ENCODE results near the gene BANK1.

Gene BANK1

DNA sequence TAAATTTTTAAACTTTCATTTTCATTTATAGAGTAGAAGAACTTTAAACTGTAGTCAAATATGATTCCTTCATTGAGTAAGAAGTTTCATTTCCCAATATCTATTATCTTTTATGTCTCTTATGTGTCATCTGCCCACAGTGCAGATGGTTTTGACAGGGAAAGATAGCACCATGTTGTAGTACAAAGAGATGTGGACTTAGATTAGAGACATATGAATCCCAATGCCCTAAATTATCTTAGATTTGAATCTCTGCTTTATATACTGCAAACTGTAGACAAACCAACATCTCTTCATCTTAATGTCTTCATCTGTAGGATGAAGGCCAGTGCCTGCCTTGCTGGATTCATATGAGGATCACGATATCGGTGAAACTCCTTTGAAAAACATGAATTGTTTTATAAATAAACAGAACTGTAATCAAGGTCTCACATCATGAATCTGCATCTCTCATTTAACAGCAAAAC is 217.5 kb downstream of the BANK1 start:
- no peak overlapping the region for H3K9ac ChIP-seq (ENCODE audit: insufficient read length)
- H3K9me3 ChIP-seq (ENCODE audit: low read depth, low read length), result no peaks in the 10 kb centered on the region
- TF ChIP-seq EZH2 (IDR thresholded peaks at IDR 0.05) (no peak), POLR2AphosphoS5 (IDR thresholded peaks at IDR 0.05; ENCODE audit: borderline replicate concordance, low read depth, low read length) (no peak), FOXP2 (optimal IDR thresholded peaks at IDR 0.05; ENCODE audit: control extremely low read depth, extremely low read length, insufficient read depth) (no peak)
- H3K27ac ChIP-seq, result no peak overlapping the region
- no peak for DNase-seq (ENCODE audit: low read depth, low spot score)
- H3K36me3 ChIP-seq (ENCODE audit: insufficient read depth, low read length), result no peaks in the 10 kb centered on the region
- no peak overlapping the region for H3K4me3 ChIP-seq

DNA sequence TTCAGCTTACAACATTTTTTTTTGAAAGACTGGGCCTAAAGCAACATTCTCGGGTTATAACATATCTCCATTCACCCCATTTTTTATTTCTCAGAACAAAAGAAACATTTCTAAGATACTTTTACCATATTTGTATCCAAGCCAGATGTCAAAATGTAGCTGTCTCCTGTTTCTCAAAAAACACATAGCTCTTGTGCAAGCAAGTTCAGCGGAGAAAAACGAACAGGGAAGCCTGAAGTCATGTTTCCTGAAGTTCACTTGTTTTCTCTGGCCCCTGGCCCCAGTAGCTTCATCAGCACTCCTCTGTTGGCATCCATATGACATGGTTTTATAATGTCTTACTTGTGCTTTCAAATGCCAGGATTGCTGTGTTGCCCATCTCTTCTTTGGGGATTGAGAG is 218.2 kb downstream of the BANK1 start:
- Histone ChIP-seq H3K9me3 (ENCODE audit: low read depth, low read length) (no peaks in the 10 kb centered on the region), H3K27ac (no peak overlapping the region), H3K9ac (ENCODE audit: insufficient read length) (no peak overlapping the region), H3K36me3 (ENCODE audit: insufficient read depth, low read length) (no peaks in the 10 kb centered on the region), H3K4me3 (no peak overlapping the region)
- TF ChIP-seq EZH2 (IDR thresholded peaks at IDR 0.05), result no peak
- TF ChIP-seq POLR2AphosphoS5 (IDR thresholded peaks at IDR 0.05; ENCODE audit: borderline replicate concordance, low read depth, low read length), result no peak
- no peak for TF ChIP-seq FOXP2 (optimal IDR thresholded peaks at IDR 0.05; ENCODE audit: control extremely low read depth, extremely low read length, insufficient read depth)
- DNase-seq (ENCODE audit: low read depth, low spot score), result no peak

- no peaks in the 10 kb centered on the region for H3K36me3 ChIP-seq (ENCODE audit: insufficient read depth, low read length)
- H3K9ac ChIP-seq (ENCODE audit: insufficient read length), result no peak overlapping the region
- TF ChIP-seq POLR2AphosphoS5 (IDR thresholded peaks at IDR 0.05; ENCODE audit: borderline replicate concordance, low read depth, low read length), result no peak
- no peak for TF ChIP-seq FOXP2 (optimal IDR thresholded peaks at IDR 0.05; ENCODE audit: control extremely low read depth, extremely low read length, insufficient read depth)
- TF ChIP-seq EZH2 (IDR thresholded peaks at IDR 0.05), result no peak
- H3K27ac ChIP-seq, result no peak overlapping the region
- DNase-seq (ENCODE audit: low read depth, low spot score), result no peak
- no peaks in the 10 kb centered on the region for H3K9me3 ChIP-seq (ENCODE audit: low read depth, low read length)
- H3K4me3 ChIP-seq, result no peak overlapping the region
Observed at GRCh38 chr4:102022343-102022742, 231.8 kb downstream of the BANK1 start.

DNA sequence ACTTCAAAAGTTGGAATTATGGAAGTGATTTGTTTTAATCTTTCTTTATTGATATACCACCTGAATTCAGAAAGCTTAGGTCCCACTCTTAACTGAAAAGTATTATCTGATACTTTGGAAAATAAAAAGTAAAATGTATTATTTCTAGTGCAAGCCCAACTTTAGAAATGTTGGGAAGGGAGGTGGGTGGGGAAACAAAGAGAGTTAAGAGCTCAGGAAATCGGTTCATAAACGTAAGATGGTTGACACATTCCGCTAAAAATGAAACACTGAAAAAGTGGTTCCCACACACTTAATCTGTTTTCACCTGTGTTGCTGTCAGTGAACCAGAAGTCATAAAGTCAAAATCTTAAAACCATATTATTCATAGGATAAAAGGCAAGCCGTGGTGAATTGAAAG is 237.4 kb downstream of the BANK1 start:
- DNase-seq (ENCODE audit: low read depth, low spot score), result no peak
- H3K36me3 ChIP-seq (ENCODE audit: insufficient read depth, low read length), result no peaks in the 10 kb centered on the region
- no peaks in the 10 kb centered on the region for H3K9me3 ChIP-seq (ENCODE audit: low read depth, low read length)
- H3K27ac ChIP-seq, result no peak overlapping the region
- H3K4me3 ChIP-seq, result no peak overlapping the region
- TF ChIP-seq EZH2 (IDR thresholded peaks at IDR 0.05) (no peak), FOXP2 (optimal IDR thresholded peaks at IDR 0.05; ENCODE audit: control extremely low read depth, extremely low read length, insufficient read depth) (no peak), POLR2AphosphoS5 (IDR thresholded peaks at IDR 0.05; ENCODE audit: borderline replicate concordance, low read depth, low read length) (no peak)
- H3K9ac ChIP-seq (ENCODE audit: insufficient read length), result no peak overlapping the region

DNA sequence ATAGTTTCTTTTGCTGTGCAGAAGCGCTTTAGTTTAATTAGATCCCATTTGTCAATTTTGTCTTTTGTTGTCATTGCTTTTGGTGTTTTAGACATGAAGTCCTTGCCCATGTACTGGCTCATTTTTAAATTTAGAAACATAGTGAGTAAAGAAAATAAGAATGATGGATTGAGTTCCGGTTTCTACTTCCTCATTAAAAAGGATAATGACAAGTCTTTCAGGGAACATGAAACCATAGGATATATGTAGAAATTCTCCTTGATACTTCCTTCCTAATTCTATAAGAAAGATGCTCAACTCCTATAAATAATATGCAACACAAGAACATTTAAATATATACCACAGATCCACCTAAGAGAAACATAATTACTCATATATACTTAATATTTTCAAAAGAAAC is 240.9 kb downstream of the BANK1 start:
- DNase-seq (ENCODE audit: low read depth, low spot score), result no peak
- TF ChIP-seq FOXP2 (optimal IDR thresholded peaks at IDR 0.05; ENCODE audit: control extremely low read depth, extremely low read length, insufficient read depth) (no peak), POLR2AphosphoS5 (IDR thresholded peaks at IDR 0.05; ENCODE audit: borderline replicate concordance, low read depth, low read length) (no peak), EZH2 (IDR thresholded peaks at IDR 0.05) (no peak)
- Histone ChIP-seq H3K4me3 (no peak overlapping the region), H3K9ac (ENCODE audit: insufficient read length) (no peak overlapping the region), H3K9me3 (ENCODE audit: low read depth, low read length) (no peaks in the 10 kb centered on the region), H3K27ac (no peak overlapping the region), H3K36me3 (ENCODE audit: insufficient read depth, low read length) (no peaks in the 10 kb centered on the region)

- no peak for TF ChIP-seq EZH2 (IDR thresholded peaks at IDR 0.05)
- TF ChIP-seq FOXP2 (optimal IDR thresholded peaks at IDR 0.05; ENCODE audit: control extremely low read depth, extremely low read length, insufficient read depth), result no peak
- TF ChIP-seq POLR2AphosphoS5 (IDR thresholded peaks at IDR 0.05; ENCODE audit: borderline replicate concordance, low read depth, low read length), result no peak
- DNase-seq (ENCODE audit: low read depth, low spot score), result no peak
- H3K9me3 ChIP-seq (ENCODE audit: low read depth, low read length), result no peaks in the 10 kb centered on the region
- no peak overlapping the region for H3K4me3 ChIP-seq
- no peaks in the 10 kb centered on the region for H3K36me3 ChIP-seq (ENCODE audit: insufficient read depth, low read length)
- H3K9ac ChIP-seq (ENCODE audit: insufficient read length), result no peak overlapping the region
- no peak overlapping the region for H3K27ac ChIP-seq
Observed at GRCh38 chr4:102036016-102036415, 245.5 kb downstream of the BANK1 start.

- Histone ChIP-seq H3K9me3 (ENCODE audit: low read depth, low read length) (no peaks in the 10 kb centered on the region), H3K27ac (no peak overlapping the region), H3K36me3 (ENCODE audit: insufficient read depth, low read length) (no peaks in the 10 kb centered on the region), H3K4me3 (no peak overlapping the region), H3K9ac (ENCODE audit: insufficient read length) (no peak overlapping the region)
- TF ChIP-seq EZH2 (IDR thresholded peaks at IDR 0.05) (no peak), POLR2AphosphoS5 (IDR thresholded peaks at IDR 0.05; ENCODE audit: borderline replicate concordance, low read depth, low read length) (no peak), FOXP2 (optimal IDR thresholded peaks at IDR 0.05; ENCODE audit: control extremely low read depth, extremely low read length, insufficient read depth) (no peak)
- no peak for DNase-seq (ENCODE audit: low read depth, low spot score)
Observed at GRCh38 chr4:102036619-102037376, 246.3 kb downstream of the BANK1 start.

DNA sequence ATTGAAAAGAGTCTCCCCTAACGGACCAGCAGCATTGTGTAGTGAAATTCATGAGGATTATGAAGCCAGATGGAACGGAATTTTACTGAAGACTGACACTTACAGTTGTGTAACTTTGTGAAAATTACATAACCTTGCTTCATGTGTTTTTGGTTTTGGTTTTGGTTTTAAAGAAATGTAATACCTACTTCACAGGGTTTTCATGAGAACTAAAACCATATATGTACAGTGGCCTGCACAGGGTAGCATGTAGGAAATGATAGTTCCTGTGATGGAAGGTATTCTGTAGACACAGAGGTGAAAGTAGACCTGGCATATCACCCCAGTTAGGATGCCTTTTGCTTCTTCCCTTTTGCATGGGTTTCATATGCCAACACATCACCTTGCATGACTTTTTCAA is 247.0 kb downstream of the BANK1 start:
- no peak overlapping the region for H3K27ac ChIP-seq
- H3K36me3 ChIP-seq (ENCODE audit: insufficient read depth, low read length), result no peaks in the 10 kb centered on the region
- no peak for TF ChIP-seq POLR2AphosphoS5 (IDR thresholded peaks at IDR 0.05; ENCODE audit: borderline replicate concordance, low read depth, low read length)
- TF ChIP-seq FOXP2 (optimal IDR thresholded peaks at IDR 0.05; ENCODE audit: control extremely low read depth, extremely low read length, insufficient read depth), result no peak
- TF ChIP-seq EZH2 (IDR thresholded peaks at IDR 0.05), result no peak
- DNase-seq (ENCODE audit: low read depth, low spot score), result no peak
- H3K9me3 ChIP-seq (ENCODE audit: low read depth, low read length), result no peaks in the 10 kb centered on the region
- no peak overlapping the region for H3K9ac ChIP-seq (ENCODE audit: insufficient read length)
- no peak overlapping the region for H3K4me3 ChIP-seq

Data from SK-N-MC (cell line).